HepG2 (cell line): ENCODE data around the gene UNG. TPM values are rescaled to one million over a fixed set of nuclear protein-coding genes. Genes with fewer than 3 reads are reported as not detected.

Experiments used
- BCLAF1 ChIP-seq: fragments of 450-650 bp; IDR thresholded peaks from 2 replicates; pipeline ENCODE4 v1.6.1; 2017; ENCODE audit warnings: mild to moderate bottlenecking
- GTF3A ChIP-seq: sonication (generic); formaldehyde crosslinking; conservative IDR thresholded peaks from 2 replicates; pipeline ENCODE4 v1.4.0; 2020; ENCODE audit warnings: mild to moderate bottlenecking, missing genetic modification reagents
- ISX ChIP-seq: sonication (generic); formaldehyde crosslinking; conservative IDR thresholded peaks from 2 replicates; pipeline ENCODE4 v1.5.0; 2020; ENCODE audit warnings: missing genetic modification reagents
- NFE2L1 ChIP-seq: sonication (generic); formaldehyde crosslinking; IDR thresholded peaks from 2 replicates; pipeline ENCODE4 v1.4.0; 2020; ENCODE audit warnings: missing genetic modification reagents, mild to moderate bottlenecking, borderline replicate concordance
- POLR2AphosphoS5 ChIP-seq: IDR thresholded peaks from 2 replicates; pipeline ENCODE4 v1.6.1; 2012; ENCODE audit warnings: low read depth, low read length
- RFX1 ChIP-seq: fragments of 450-650 bp; IDR thresholded peaks from 2 replicates; pipeline ENCODE4 v1.6.1; 2017
- RFX3 ChIP-seq: IDR thresholded peaks from 2 replicates; pipeline ENCODE4 v1.6.1; 2016; ENCODE audit warnings: missing biosample characterization, missing genetic modification reagents
- TBL1XR1 ChIP-seq: fragments of 150-350 bp; IDR thresholded peaks from 2 replicates; pipeline ENCODE4 v1.6.1; 2014; ENCODE audit warnings: borderline replicate concordance, low read length; ENCODE audit not compliant: partially characterized antibody
- TRIM24 ChIP-seq: sonication (generic); formaldehyde crosslinking; IDR thresholded peaks from 2 replicates; pipeline ENCODE4 v1.8.0; 2022; ENCODE audit warnings: mild to moderate bottlenecking, missing genetic modification reagents
- ZHX2 ChIP-seq, 2 experiments: sonication (generic) in 1 of 2; formaldehyde crosslinking in 1 of 2; IDR thresholded peaks; 2 replicates each; pipeline versions ENCODE4 v1.6.1 to v1.9.0; 2014 to 2022; ENCODE audit warnings: antibody characterized with exemption in 1 of 2, borderline replicate concordance in 1 of 2, inconsistent platforms in 1 of 2, low read depth in 1 of 2, missing genetic modification reagents in 1 of 2
- ZNF180 ChIP-seq: sonication (generic); formaldehyde crosslinking; IDR thresholded peaks from 2 replicates; pipeline ENCODE4 v1.4.0; 2020; ENCODE audit warnings: low read depth, missing genetic modification reagents, borderline replicate concordance
- ZSCAN20 ChIP-seq: sonication (generic); formaldehyde crosslinking; IDR thresholded peaks from 2 replicates; pipeline ENCODE4 v1.4.0; 2020; ENCODE audit warnings: missing genetic modification reagents, mild to moderate bottlenecking, borderline replicate concordance
- polyA plus RNA-seq, 8 experiments: library from polyadenylated mRNA; depleted of rRNA in 3 of 8; stranded (reverse) in 7 of 8; unstranded in 1 of 8; fragments of >200 nt; fragmentation: Illumina TruSeq in 4 of 8; extraction: Trizol in 4 of 8; gene quantifications; 2 replicates each; pipeline versions ENCODE4 v1.2.1 to v1.2.3, GENCODE V29; 2011 to 2016; ENCODE audit warnings: low read depth in 4 of 8, missing spikeins in 1 of 8, mixed read lengths in 1 of 8; ENCODE audit not compliant: insufficient read depth in 1 of 8
- total RNA-seq, 5 experiments: library from RNA; depleted of rRNA; stranded (reverse); fragments of >200 nt; fragmentation: Illumina TruSeq; extraction: Trizol; gene quantifications; 2 replicates each; pipeline ENCODE4 v1.2.3, GENCODE V29; 2016; ENCODE audit warnings: low read depth in 1 of 5
- TF ChIP-seq, protein P1 (sequence below): sonication (generic); formaldehyde crosslinking; IDR thresholded peaks from 2 replicates; pipeline ENCODE4 v1.4.0; 2020; ENCODE audit warnings: missing genetic modification reagents, borderline replicate concordance
- TF ChIP-seq, protein P2 (sequence below): sonication (generic); formaldehyde crosslinking; IDR thresholded peaks from 2 replicates; pipeline ENCODE4 v1.5.1; 2020; ENCODE audit warnings: missing genetic modification reagents, mild to moderate bottlenecking, borderline replicate concordance

UNG gene
- total and polyA plus RNA-seq, 2 of the 13 experiments (the other 11 are each of a cell fraction or from before 2014, with no cell fraction given), result 23.3 to 114 TPM

DNA sequence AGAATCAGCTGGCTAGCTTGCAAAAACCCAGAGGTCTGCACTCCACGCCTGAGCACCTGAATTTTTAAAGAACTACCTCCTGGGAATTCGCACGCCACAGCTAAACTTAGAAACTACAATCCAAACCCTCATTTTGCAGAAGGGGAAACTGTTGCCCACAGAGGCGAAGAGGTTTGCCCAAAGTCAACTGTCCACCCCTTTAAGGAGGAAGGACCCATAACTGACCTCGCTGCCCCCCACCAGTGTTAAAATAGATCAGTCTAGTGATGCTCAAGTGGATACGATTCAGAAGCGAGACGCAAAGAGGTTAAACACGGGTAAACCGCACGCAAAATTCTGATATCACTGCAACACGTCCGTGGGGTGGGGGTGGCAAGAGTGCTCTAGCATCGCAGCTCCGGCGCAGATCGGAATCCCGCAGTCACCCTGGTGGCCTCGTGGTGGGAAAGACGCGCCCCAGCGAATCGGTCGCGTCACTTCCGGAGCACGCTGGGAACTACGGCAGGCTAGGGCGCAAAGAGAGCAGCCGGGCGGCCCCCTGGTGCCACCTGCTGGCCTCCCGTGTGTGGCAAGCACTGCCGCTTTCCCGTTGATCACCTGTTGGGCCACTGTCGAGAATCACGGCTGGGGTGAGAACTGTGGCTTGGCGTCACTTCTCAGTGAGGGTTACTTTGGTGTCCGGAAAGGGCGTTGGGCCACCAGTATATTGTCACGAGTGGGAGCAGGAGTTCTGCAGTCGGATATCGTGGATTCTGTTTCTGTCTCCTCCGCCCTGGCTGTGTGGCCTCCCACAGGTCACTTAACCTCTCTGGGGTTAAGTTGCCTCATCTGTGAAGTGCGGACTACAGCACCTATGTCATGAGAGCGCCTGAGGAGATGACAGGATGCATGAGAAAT is 4.1 kb upstream of the UNG start, which contains the start of gene ALKBH2 (continued):
- TF ChIP-seq, protein P1, sequence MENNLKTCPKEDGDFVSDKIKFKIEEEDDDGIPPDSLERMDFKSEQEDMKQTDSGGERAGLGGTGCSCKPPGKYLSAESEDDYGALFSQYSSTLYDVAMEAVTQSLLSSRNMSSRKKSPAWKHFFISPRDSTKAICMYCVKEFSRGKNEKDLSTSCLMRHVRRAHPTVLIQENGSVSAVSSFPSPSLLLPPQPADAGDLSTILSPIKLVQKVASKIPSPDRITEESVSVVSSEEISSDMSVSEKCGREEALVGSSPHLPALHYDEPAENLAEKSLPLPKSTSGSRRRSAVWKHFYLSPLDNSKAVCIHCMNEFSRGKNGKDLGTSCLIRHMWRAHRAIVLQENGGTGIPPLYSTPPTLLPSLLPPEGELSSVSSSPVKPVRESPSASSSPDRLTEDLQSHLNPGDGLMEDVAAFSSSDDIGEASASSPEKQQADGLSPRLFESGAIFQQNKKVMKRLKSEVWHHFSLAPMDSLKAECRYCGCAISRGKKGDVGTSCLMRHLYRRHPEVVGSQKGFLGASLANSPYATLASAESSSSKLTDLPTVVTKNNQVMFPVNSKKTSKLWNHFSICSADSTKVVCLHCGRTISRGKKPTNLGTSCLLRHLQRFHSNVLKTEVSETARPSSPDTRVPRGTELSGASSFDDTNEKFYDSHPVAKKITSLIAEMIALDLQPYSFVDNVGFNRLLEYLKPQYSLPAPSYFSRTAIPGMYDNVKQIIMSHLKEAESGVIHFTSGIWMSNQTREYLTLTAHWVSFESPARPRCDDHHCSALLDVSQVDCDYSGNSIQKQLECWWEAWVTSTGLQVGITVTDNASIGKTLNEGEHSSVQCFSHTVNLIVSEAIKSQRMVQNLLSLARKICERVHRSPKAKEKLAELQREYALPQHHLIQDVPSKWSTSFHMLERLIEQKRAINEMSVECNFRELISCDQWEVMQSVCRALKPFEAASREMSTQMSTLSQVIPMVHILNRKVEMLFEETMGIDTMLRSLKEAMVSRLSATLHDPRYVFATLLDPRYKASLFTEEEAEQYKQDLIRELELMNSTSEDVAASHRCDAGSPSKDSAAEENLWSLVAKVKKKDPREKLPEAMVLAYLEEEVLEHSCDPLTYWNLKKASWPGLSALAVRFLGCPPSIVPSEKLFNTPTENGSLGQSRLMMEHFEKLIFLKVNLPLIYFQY (CRISPR knock-in tag), result peak; percentile 86
- TF ChIP-seq ZNF180 (CRISPR knock-in tag) (no peak), NFE2L1 (CRISPR knock-in tag) (peak; percentile 78; the same call in 1 of the 2 replicates), GTF3A (CRISPR knock-in tag) (no peak), TRIM24 (CRISPR knock-in tag) (no peak), TBL1XR1 (peak; percentile 42), POLR2AphosphoS5 (peak; percentile 79), ZHX2 (IDR thresholded peaks at IDR 0.05; ENCODE audit: low read depth) (peak; percentile 89), ZHX2 (CRISPR knock-in tag; IDR thresholded peaks at IDR 0.05; ENCODE audit: borderline replicate concordance) (no peak), BCLAF1 (no peak), ISX (CRISPR knock-in tag) (no peak), RFX3 (CRISPR knock-in tag) (no peak), RFX1 (no peak), ZSCAN20 (0 out of 2 replicates have a peak, but pooled peaks have one; percentile 54)
- TF ChIP-seq, protein P2, sequence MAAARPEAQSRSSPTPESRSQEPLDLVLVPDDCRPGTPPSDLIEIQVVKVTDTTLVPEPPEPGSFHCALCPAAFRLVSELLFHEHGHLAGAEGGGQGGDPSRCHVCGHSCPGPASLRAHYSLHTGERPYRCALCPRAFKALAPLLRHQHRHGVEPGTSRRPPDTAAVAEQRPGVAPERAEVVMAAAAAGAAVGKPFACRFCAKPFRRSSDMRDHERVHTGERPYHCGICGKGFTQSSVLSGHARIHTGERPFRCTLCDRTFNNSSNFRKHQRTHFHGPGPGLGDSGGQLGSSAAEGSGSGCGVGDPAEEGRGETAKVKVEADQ (CRISPR knock-in tag), result peak; percentile 98
